ENCODE measurements around the gene CAMKV. TPM values are rescaled to one million over a fixed set of nuclear protein-coding genes. Genes with fewer than 3 reads are reported as not detected.

CAMKV gene
- total RNA-seq, 1 experiment from 2014 or later = 0.58 TPM

- POLR2A ChIA-PET (ENCODE audit: unreplicated experiment) = no interaction called here
- peaks cover 41% of the 10 kb centered on the region for H3K36me3 ChIP-seq (ENCODE audit: low read depth, low read length)
- no peak for DNase-seq
These were observed 26.6 kb upstream of the CAMKV start for GRCh38 chr3:49896345-49896744.

GRCh38 chr3:49895791-49896190, 26.1 kb upstream of the CAMKV start:
- DNase-seq (no peak), ATAC-seq (no peak)
- Histone ChIP-seq H3K9ac (ENCODE audit: low read length) (no peak overlapping the region), H3K79me2 (ENCODE audit: low read length) (peaks cover 27% of the 10 kb centered on the region), H3K27me3 (ENCODE audit: low read length) (no peaks in the 10 kb centered on the region), H3F3A (ENCODE audit: low read length, unreplicated experiment) (peaks cover 5% of the 10 kb centered on the region), H3K4me1 (ENCODE audit: insufficient read depth, low read length) (peaks cover 24% of the 10 kb centered on the region), H3K36me3 (ENCODE audit: low read depth, low read length) (peaks cover 45% of the 10 kb centered on the region), H3K9me2 (replicated peaks; ENCODE audit: low read length) (no peaks in the 10 kb centered on the region), H3K4me2 (ENCODE audit: low read length) (no peak overlapping the region), H3K9me3 (ENCODE audit: low read length) (no peaks in the 10 kb centered on the region), H2AFZ (ENCODE audit: low read length) (no peak overlapping the region), H3K27ac (ENCODE audit: low read length) (no peak overlapping the region), H4K20me1 (ENCODE audit: low read length) (no peaks in the 10 kb centered on the region), H3K4me3 (ENCODE audit: low read length) (no peak overlapping the region)
- no TSS peak for BruUV-seq (replicated peaks)
- CTCF ChIA-PET = no interaction called here
- TF ChIP-seq EZH2phosphoT487 (IDR thresholded peaks at IDR 0.05; ENCODE audit: borderline replicate concordance, low read length) = no peak
- no peak for TF ChIP-seq EZH2 (IDR thresholded peaks at IDR 0.05; ENCODE audit: low read length, unreplicated experiment)
- no peak for TF ChIP-seq CTCF (conservative IDR thresholded peaks at IDR 0.05; ENCODE audit: low read depth, low read length)
- POLR2A ChIA-PET (ENCODE audit: unreplicated experiment) = no interaction called here
- intact Hi-C loops (cut with micrococcal nuclease) = no loop called here

More at GRCh38 chr3:49896345-49896744, 26.6 kb upstream of the CAMKV start:
- H3K27me3 ChIP-seq (ENCODE audit: low read length) = no peaks in the 10 kb centered on the region
- no TSS peak for BruUV-seq (replicated peaks)
- intact Hi-C loops (cut with micrococcal nuclease) = no loop called here
- H3K4me2 ChIP-seq (ENCODE audit: low read length) = no peak overlapping the region
- no peaks in the 10 kb centered on the region for H4K20me1 ChIP-seq (ENCODE audit: low read length)
- H3K4me3 ChIP-seq (ENCODE audit: low read length) = no peak overlapping the region
- H3K79me2 ChIP-seq (ENCODE audit: low read length) = peaks cover 32% of the 10 kb centered on the region
- no peak overlapping the region for H2AFZ ChIP-seq (ENCODE audit: low read length)
- peaks cover 29% of the 10 kb centered on the region for H3K4me1 ChIP-seq (ENCODE audit: insufficient read depth, low read length)
- H3K9me2 ChIP-seq (replicated peaks; ENCODE audit: low read length) = no peaks in the 10 kb centered on the region
- no peaks in the 10 kb centered on the region for H3K9me3 ChIP-seq (ENCODE audit: low read length)
- TF ChIP-seq CTCF (conservative IDR thresholded peaks at IDR 0.05; ENCODE audit: low read depth, low read length) = no peak
- no peak for TF ChIP-seq EZH2 (IDR thresholded peaks at IDR 0.05; ENCODE audit: low read length, unreplicated experiment)
- no peak for TF ChIP-seq EZH2phosphoT487 (IDR thresholded peaks at IDR 0.05; ENCODE audit: borderline replicate concordance, low read length)
- no peak overlapping the region for H3K27ac ChIP-seq (ENCODE audit: low read length)
- no peak overlapping the region for H3K9ac ChIP-seq (ENCODE audit: low read length)
- CTCF ChIA-PET = no interaction called here
- peaks cover 9% of the 10 kb centered on the region for H3F3A ChIP-seq (ENCODE audit: low read length, unreplicated experiment)
- ATAC-seq = no peak

- H3K4me1 ChIP-seq (ENCODE audit: insufficient read depth, low read length) = no peaks in the 10 kb centered on the region
- POLR2A ChIA-PET (ENCODE audit: unreplicated experiment) = no interaction called here
- H3K27ac ChIP-seq (ENCODE audit: low read length) = no peak overlapping the region
- no peak overlapping the region for H2AFZ ChIP-seq (ENCODE audit: low read length)
- TF ChIP-seq CTCF (conservative IDR thresholded peaks at IDR 0.05; ENCODE audit: low read depth, low read length) = no peak
- no peak for TF ChIP-seq EZH2 (IDR thresholded peaks at IDR 0.05; ENCODE audit: low read length, unreplicated experiment)
- no peak for TF ChIP-seq EZH2phosphoT487 (IDR thresholded peaks at IDR 0.05; ENCODE audit: borderline replicate concordance, low read length)
- no peaks in the 10 kb centered on the region for H3F3A ChIP-seq (ENCODE audit: low read length, unreplicated experiment)
- no peak for ATAC-seq
- H3K9me2 ChIP-seq (replicated peaks; ENCODE audit: low read length) = no peaks in the 10 kb centered on the region
- H3K9ac ChIP-seq (ENCODE audit: low read length) = no peak overlapping the region
- H3K9me3 ChIP-seq (ENCODE audit: low read length) = no peaks in the 10 kb centered on the region
- no peak overlapping the region for H3K4me3 ChIP-seq (ENCODE audit: low read length)
- no peaks in the 10 kb centered on the region for H3K27me3 ChIP-seq (ENCODE audit: low read length)
- intact Hi-C loops (cut with micrococcal nuclease) = no loop called here
- peaks cover 18% of the 10 kb centered on the region for H3K36me3 ChIP-seq (ENCODE audit: low read depth, low read length)
- BruUV-seq (replicated peaks) = no TSS peak
- no peaks in the 10 kb centered on the region for H3K79me2 ChIP-seq (ENCODE audit: low read length)
- DNase-seq = no peak
- no peaks in the 10 kb centered on the region for H4K20me1 ChIP-seq (ENCODE audit: low read length)
- H3K4me2 ChIP-seq (ENCODE audit: low read length) = no peak overlapping the region
- CTCF ChIA-PET = no interaction called here
These were observed 19.6 kb upstream of the CAMKV start for GRCh38 chr3:49889296-49889695.

Measured in PC-3 (cell line).